NB4 (cell line): Measurements from ENCODE around the gene NRG3.
"Not testable (repeated sequence)": the region's sequence is repeated elsewhere in the genome, so short reads cannot be mapped to it uniquely, and the experiment has no call there.

Experiments used
- DNase-seq: peaks from one replicate; pipeline ENCODE4 v3.0.0; 2010; ENCODE audit warnings: low read depth
- H3K4me3 ChIP-seq: one replicate; pipeline ENCODE4 v1.5.1; 2011; ENCODE audit warnings: mild to moderate bottlenecking, low read depth, low read length, moderate library complexity
- MYC ChIP-seq: IDR thresholded peaks from 2 replicates; pipeline ENCODE4 v1.6.1; 2011; ENCODE audit warnings: low read depth, low read length
- POLR2A ChIP-seq: IDR thresholded peaks from 2 replicates; pipeline ENCODE4 v1.6.1; 2011; ENCODE audit warnings: mild to moderate bottlenecking; ENCODE audit not compliant: insufficient read length; ENCODE audit errors: extremely low read depth
- TF ChIP-seq, protein P1 (sequence below): IDR thresholded peaks from 2 replicates; pipeline ENCODE4 v1.6.1; 2011; ENCODE audit warnings: low read depth, low read length
- TF ChIP-seq, protein P2 (sequence below): IDR thresholded peaks from one replicate; pipeline ENCODE4 v1.5.1; 2012; ENCODE audit warnings: low read depth, low read length

The NRG3 gene

DNA sequence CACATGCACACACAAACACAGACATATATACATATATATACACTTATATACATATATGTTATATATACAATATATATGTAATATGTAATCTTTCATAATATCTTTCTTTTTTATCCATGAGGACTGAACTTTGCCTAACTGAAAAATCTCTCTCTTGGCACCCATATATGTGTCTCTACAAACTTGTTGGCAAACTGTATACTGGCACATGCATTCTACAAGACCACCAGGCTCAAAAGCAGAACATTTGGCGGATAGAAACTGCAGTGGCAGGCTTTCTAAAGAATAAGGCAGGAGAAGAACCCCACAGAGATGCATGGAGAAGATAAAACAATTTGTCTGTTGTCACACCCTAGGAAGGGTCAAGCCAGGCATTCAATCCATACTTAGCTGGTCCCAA, 165.3 kb downstream of the NRG3 start:
- TF ChIP-seq POLR2A (no peak), MYC (no peak)
- TF ChIP-seq, protein P1, sequence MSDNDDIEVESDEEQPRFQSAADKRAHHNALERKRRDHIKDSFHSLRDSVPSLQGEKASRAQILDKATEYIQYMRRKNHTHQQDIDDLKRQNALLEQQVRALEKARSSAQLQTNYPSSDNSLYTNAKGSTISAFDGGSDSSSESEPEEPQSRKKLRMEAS = no peak
- TF ChIP-seq, protein P2, sequence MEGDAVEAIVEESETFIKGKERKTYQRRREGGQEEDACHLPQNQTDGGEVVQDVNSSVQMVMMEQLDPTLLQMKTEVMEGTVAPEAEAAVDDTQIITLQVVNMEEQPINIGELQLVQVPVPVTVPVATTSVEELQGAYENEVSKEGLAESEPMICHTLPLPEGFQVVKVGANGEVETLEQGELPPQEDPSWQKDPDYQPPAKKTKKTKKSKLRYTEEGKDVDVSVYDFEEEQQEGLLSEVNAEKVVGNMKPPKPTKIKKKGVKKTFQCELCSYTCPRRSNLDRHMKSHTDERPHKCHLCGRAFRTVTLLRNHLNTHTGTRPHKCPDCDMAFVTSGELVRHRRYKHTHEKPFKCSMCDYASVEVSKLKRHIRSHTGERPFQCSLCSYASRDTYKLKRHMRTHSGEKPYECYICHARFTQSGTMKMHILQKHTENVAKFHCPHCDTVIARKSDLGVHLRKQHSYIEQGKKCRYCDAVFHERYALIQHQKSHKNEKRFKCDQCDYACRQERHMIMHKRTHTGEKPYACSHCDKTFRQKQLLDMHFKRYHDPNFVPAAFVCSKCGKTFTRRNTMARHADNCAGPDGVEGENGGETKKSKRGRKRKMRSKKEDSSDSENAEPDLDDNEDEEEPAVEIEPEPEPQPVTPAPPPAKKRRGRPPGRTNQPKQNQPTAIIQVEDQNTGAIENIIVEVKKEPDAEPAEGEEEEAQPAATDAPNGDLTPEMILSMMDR = no peak
- H3K4me3 ChIP-seq = no peak overlapping the region

DNA sequence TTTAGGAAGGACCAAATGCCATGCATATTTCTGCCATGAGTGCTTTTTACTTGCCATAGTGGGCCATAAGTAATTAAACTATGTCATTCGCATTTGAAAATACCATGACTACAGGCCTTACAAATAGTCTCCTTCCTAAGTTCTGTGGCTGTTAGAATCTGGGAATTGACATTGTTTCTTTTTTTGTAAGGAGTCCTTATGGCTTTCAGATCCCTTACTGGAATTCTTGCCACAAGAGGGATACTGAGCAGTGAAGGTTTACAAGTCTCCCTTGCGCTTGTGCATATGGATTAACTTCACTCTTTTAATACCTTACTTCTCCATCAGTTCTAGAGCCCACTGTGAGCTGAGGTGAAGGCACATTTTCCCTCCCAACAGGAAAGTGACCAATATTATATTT, 166.0 kb downstream of the NRG3 start:
- DNase-seq = no peak
- TF ChIP-seq MYC (no peak), POLR2A (no peak)
- TF ChIP-seq, protein P1 = no peak
- TF ChIP-seq, protein P2 = no peak
- no peak overlapping the region for H3K4me3 ChIP-seq

More for the DNA sequence above, 165.3 kb downstream of the NRG3 start:
- DNase-seq = no peak

DNA sequence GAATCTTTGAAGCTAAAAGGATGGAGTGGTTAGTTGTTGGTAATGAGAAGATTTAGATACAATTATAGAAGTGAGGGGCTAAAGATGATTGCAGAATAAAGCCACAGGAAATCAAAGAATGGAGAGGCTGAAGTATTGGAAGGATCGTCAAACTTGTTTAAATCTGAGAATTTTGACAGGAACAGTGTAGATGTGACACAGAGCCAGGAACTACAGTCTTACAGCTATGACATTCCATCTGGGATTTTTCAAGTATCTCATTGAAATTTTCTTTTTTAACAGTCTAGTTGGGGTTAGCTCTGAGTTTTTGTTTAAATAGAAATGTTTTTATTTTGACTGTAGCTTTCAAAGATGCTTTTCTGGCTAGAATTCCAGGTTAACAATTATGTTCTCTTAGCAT, 181.4 kb downstream of the NRG3 start:
- TF ChIP-seq, protein P2 = no peak
- TF ChIP-seq, protein P1 = no peak
- no peak for TF ChIP-seq POLR2A
- no peak for TF ChIP-seq MYC
- H3K4me3 ChIP-seq = no peak overlapping the region
- DNase-seq = no peak

DNA sequence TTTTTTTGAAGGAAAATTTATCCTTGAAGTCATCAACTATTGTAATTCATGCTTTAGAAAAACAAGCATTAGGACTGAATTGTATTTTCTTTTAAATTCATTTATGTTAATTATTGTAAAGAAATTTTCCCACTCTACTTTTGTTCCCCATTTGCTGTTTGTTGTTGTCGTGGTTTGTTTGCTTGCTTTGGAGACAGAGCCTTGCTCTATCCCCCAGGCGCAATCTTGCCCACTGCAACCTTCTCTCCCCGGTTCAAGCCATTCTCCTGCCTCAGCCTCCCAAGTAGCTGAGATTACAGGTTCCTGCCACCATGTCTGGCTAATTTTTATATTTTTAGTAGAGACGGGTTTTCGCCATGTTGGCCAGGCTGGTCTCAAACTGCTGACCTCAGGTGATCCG, 192.2 kb downstream of the NRG3 start:
- H3K4me3 ChIP-seq, DNase-seq: not testable (repeated sequence)

DNA sequence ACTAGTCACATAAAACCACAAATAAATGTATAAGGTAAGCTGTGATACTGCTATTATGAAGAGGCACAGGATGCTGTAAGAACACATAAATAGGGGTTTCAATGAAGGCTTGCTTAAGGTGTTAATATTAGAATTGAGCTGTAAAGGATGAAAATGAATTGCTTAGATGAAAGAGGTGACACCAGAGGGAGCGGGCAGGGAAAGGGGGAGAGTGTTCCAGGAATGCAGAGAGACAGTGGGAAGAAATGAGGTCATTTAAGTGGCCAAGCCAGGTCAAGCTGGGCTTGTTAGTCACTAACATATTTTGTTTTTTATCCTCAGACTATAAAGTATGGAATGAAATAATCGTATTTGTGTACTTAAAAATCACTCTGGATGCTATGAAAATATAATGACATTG, 193.5 kb downstream of the NRG3 start:
- TF ChIP-seq, protein P1 = no peak
- TF ChIP-seq POLR2A = no peak
- TF ChIP-seq, protein P2 = no peak
- no peak for TF ChIP-seq MYC
- no peak overlapping the region for H3K4me3 ChIP-seq
- DNase-seq = no peak

DNA sequence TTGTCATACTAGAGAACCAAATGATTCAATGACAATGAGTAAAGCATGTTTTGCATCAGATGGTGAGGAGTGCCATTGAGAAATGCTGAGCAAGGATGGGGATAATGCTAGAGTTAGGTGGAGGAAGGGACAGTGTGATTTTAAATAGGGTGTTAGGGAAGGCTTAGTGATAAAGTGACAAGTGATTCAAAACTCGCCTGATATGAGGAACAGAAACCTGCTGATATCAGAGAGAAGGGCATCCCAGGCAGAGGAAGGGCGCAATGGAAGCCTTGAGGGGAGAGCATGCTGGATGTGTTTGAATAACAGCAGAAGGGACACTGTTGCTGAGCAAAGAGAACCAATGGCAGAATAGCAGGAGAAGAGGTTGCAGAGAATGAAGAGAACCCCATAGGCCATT, 196.2 kb downstream of the NRG3 start:
- DNase-seq = no peak
- TF ChIP-seq MYC (no peak), POLR2A (no peak)
- TF ChIP-seq, protein P1 = no peak
- TF ChIP-seq, protein P2 = no peak
- H3K4me3 ChIP-seq = no peak overlapping the region
